K562 (cell line): ENCODE data around the gene ANKRD13D. TPM values are rescaled to one million over a fixed set of nuclear protein-coding genes. Genes with fewer than 3 reads are reported as not detected.

Experiments
- ATF7 ChIP-seq: fragments of 450-650 bp; IDR thresholded peaks from 2 replicates; pipeline ENCODE4 v1.7.1; 2014; ENCODE audit warnings: mild to moderate bottlenecking, moderate library complexity
- BRCA1 ChIP-seq, 2 experiments: fragments of 450-650 bp in 1 of 2; sonication (generic) in 1 of 2; formaldehyde crosslinking in 1 of 2; IDR thresholded peaks; 2 replicates each; pipeline versions ENCODE4 v1.5.0 to v1.6.1; 2017 to 2020; ENCODE audit warnings: mild to moderate bottlenecking in 1 of 2, missing genetic modification reagents in 1 of 2
- COPS2 ChIP-seq: fragments of 450-650 bp; conservative IDR thresholded peaks from 2 replicates; pipeline ENCODE4 v1.6.1; 2016; ENCODE audit warnings: mild to moderate bottlenecking, moderate library complexity
- CREB3 ChIP-seq: fragments of 450-650 bp; conservative IDR thresholded peaks from 2 replicates; pipeline ENCODE4 v1.6.1; 2016; ENCODE audit warnings: missing genetic modification characterization, low read depth, mild to moderate bottlenecking, missing compliant biosample characterization, moderate library complexity
- FOXA1 ChIP-seq: fragments of 450-650 bp; IDR thresholded peaks from 2 replicates; pipeline ENCODE4 v1.6.1; 2016; ENCODE audit warnings: mild to moderate bottlenecking, borderline replicate concordance
- GABPB1 ChIP-seq: sonication (generic); formaldehyde crosslinking; IDR thresholded peaks from 2 replicates; pipeline ENCODE4 v1.8.0; 2022; ENCODE audit warnings: mild to moderate bottlenecking, missing genetic modification reagents
- GTF2B ChIP-seq: IDR thresholded peaks from 2 replicates; pipeline ENCODE4 v1.6.1; 2011; ENCODE audit not compliant: insufficient read length; ENCODE audit errors: extremely low read depth
- HDAC6 ChIP-seq: IDR thresholded peaks from 2 replicates; pipeline ENCODE4 v1.6.1; 2012; ENCODE audit warnings: low read depth, mild to moderate bottlenecking, control low read depth, inconsistent platforms, low read length, moderate library complexity
- HSF4 ChIP-seq: fragments of 250-450 bp; sonication (Bioruptor Pico); IDR thresholded peaks from 2 replicates; pipeline ENCODE4 v2.1.2; 2022; ENCODE audit warnings: mild to moderate bottlenecking, moderate library complexity, borderline replicate concordance
- KAT8 ChIP-seq: fragments of 450-650 bp; IDR thresholded peaks from 2 replicates; pipeline ENCODE4 v1.6.1; 2016; ENCODE audit warnings: low read depth, mild to moderate bottlenecking
- PML ChIP-seq: IDR thresholded peaks from 2 replicates; pipeline ENCODE4 v1.6.1; 2012; ENCODE audit warnings: low read length, inconsistent platforms
- RBM17 ChIP-seq: fragments of 200-400 bp; formaldehyde crosslinking; IDR thresholded peaks from 2 replicates; pipeline ENCODE4 v1.6.1; 2017; ENCODE audit warnings: low read depth, mild to moderate bottlenecking, low read length, borderline replicate concordance
- SMAD2 ChIP-seq: fragments of 150-350 bp; IDR thresholded peaks from 2 replicates; pipeline ENCODE4 v1.6.1; 2014; ENCODE audit warnings: low read depth, mild to moderate bottlenecking, low read length
- SRF ChIP-seq, 2 experiments: fragments of 250-450, 450-650 bp in 1 of 2; sonication (Bioruptor Pico) in 1 of 2; sonication (generic) in 1 of 2; formaldehyde crosslinking; IDR thresholded peaks; 2 replicates each; pipeline versions ENCODE4 v1.5.0 to v1.5.1; 2020 to 2022; ENCODE audit warnings: mild to moderate bottlenecking in 1 of 2, missing genetic modification reagents in 1 of 2
- TRIM28 ChIP-seq: fragments of 450-650 bp; IDR thresholded peaks from 2 replicates; pipeline ENCODE4 v1.6.1; 2017
- YBX1 ChIP-seq: fragments of 450-650 bp; IDR thresholded peaks from 2 replicates; pipeline ENCODE4 v1.7.1; 2016; ENCODE audit warnings: mild to moderate bottlenecking
- ZNF24 ChIP-seq: fragments of 450-650 bp; IDR thresholded peaks from 2 replicates; pipeline ENCODE4 v1.6.1; 2016
- ZNF586 ChIP-seq: fragments of 450-650 bp; formaldehyde crosslinking; conservative IDR thresholded peaks from 2 replicates; pipeline ENCODE4 v1.4.0; 2020; ENCODE audit warnings: mild to moderate bottlenecking, moderate library complexity
- ZNF639 ChIP-seq, 2 experiments: fragments of 200-800 bp in 1 of 2; sonication (Bioruptor generic) in 1 of 2; sonication (generic) in 1 of 2; formaldehyde crosslinking in 1 of 2; IDR thresholded peaks in 1 of 2; conservative IDR thresholded peaks in 1 of 2; 2 replicates each; pipeline versions ENCODE4 v1.5.0 to v1.6.1; 2016 to 2020; ENCODE audit warnings: missing compliant biosample characterization in 1 of 2, missing genetic modification characterization in 1 of 2, missing genetic modification reagents in 1 of 2
- ZNF695 ChIP-seq: fragments of 450-650 bp; formaldehyde crosslinking; IDR thresholded peaks from 2 replicates; pipeline ENCODE4 v1.4.0; 2020; ENCODE audit warnings: mild to moderate bottlenecking, moderate library complexity
- ZNF764 ChIP-seq: fragments of 250-450 bp; sonication (Bioruptor Pico); IDR thresholded peaks from 2 replicates; pipeline ENCODE4 v1.4.0; 2020; ENCODE audit warnings: low read depth, mild to moderate bottlenecking, moderate library complexity
- ZNF766 ChIP-seq: fragments of 200-800 bp; sonication (Bioruptor generic); conservative IDR thresholded peaks from 2 replicates; pipeline ENCODE4 v1.6.1; 2016; ENCODE audit warnings: missing genetic modification characterization, missing compliant biosample characterization
- polyA plus RNA-seq, 8 experiments: library from polyadenylated mRNA; depleted of rRNA in 4 of 8; stranded (reverse) in 5 of 8; unstranded in 3 of 8; fragments of >200 nt; fragmentation: Nextera tagmentation in 2 of 8; fragmentation: Illumina TruSeq in 1 of 8; extraction: Ambion mirVana in 2 of 8; extraction: Trizol in 1 of 8; gene quantifications; 2 replicates each; pipeline versions ENCODE4 v1.2.1 to v1.2.3, GENCODE V29; 2011 to 2014; ENCODE audit warnings: inconsistent platforms in 1 of 8, missing spikeins in 1 of 8
- total RNA-seq, 7 experiments: library from RNA; depleted of rRNA in 6 of 7; stranded (reverse); fragments of >200 nt in 6 of 7; fragmentation: Illumina TruSeq in 2 of 7; extraction: Trizol in 2 of 7; gene quantifications; 2 replicates each; pipeline versions ENCODE4 v1.2.1 to v1.2.3, GENCODE V29; 2011 to 2021; ENCODE audit warnings: low replicate concordance in 1 of 7
- TF ChIP-seq, protein P1 (sequence below): sonication (generic); formaldehyde crosslinking; IDR thresholded peaks from 2 replicates; pipeline ENCODE4 v1.9.0; 2022; ENCODE audit warnings: mild to moderate bottlenecking, missing genetic modification reagents
- TF ChIP-seq, protein P2 (sequence below): sonication (generic); formaldehyde crosslinking; IDR thresholded peaks from 2 replicates; pipeline ENCODE4 v1.8.0; 2022; ENCODE audit warnings: missing genetic modification reagents, mild to moderate bottlenecking, moderate library complexity, borderline replicate concordance

Gene ANKRD13D
- total and polyA plus RNA-seq, 9 of the 15 experiments (the other 6 are each of a cell fraction or from before 2014, with no cell fraction given), result 0.94 to 40.9 (median 22.4) TPM

GRCh38 chr11:67240576-67241389 is 48.3 kb upstream of the ANKRD13D start (continued):
- TF ChIP-seq ZNF764 (CRISPR knock-in tag) (no peak), GABPB1 (CRISPR knock-in tag) (peak; percentile 28; the same call in 1 of the 2 replicates), GTF2B (no peak), KAT8 (no peak), ZNF586 (CRISPR knock-in tag) (no peak), SMAD2 (no peak), ZNF24 (no peak), COPS2 (no peak), RBM17 (no peak), HDAC6 (no peak), ZNF766 (CRISPR knock-in tag) (no peak), HSF4 (CRISPR knock-in tag) (no peak), SRF (CRISPR knock-in tag; IDR thresholded peaks at IDR 0.05) (0 out of 4 replicates have a peak, but pooled peaks of 1 of the 2 experiments have one; percentile 36), YBX1 (no peak), FOXA1 (no peak), ZNF695 (CRISPR knock-in tag) (no peak), BRCA1 (IDR thresholded peaks at IDR 0.05) (no peak), BRCA1 (CRISPR knock-in tag; IDR thresholded peaks at IDR 0.05) (no peak), CREB3 (tag) (no peak), ZNF639 (CRISPR knock-in tag; conservative IDR thresholded peaks at IDR 0.05 in 1 of 2, IDR thresholded peaks at IDR 0.05 in 1 of 2) (no peak), ATF7 (no peak), PML (0 out of 2 replicates have a peak, but pooled peaks have one; percentile 24), TRIM28 (no peak; the same call in 1 of the 2 replicates)
- TF ChIP-seq, protein P1, sequence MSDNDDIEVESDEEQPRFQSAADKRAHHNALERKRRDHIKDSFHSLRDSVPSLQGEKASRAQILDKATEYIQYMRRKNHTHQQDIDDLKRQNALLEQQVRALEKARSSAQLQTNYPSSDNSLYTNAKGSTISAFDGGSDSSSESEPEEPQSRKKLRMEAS (CRISPR knock-in tag), result peak; percentile 85
- TF ChIP-seq, protein P2, sequence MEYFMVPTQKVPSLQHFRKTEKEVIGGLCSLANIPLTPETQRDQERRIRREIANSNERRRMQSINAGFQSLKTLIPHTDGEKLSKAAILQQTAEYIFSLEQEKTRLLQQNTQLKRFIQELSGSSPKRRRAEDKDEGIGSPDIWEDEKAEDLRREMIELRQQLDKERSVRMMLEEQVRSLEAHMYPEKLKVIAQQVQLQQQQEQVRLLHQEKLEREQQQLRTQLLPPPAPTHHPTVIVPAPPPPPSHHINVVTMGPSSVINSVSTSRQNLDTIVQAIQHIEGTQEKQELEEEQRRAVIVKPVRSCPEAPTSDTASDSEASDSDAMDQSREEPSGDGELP (CRISPR knock-in tag), result peak; percentile 56
